Stimulated activated CD8-positive, alpha-beta memory T cell treated with anti-CD3 and anti-CD28 coated beads, Interleukin-7, amount 100 ng/mL, for 24 hours (primary cell): ENCODE measurements around the gene POU6F2.

Experiments used
- DNase-seq: peaks from one replicate; pipeline ENCODE4 v3.0.0-alpha.2; 2020; ENCODE audit warnings: low read depth

POU6F2 gene

GRCh38 chr7:39128287-39128843 lies 150.7 kb downstream of the POU6F2 start:
- DNase-seq: no peak

GRCh38 chr7:39130274-39130673 lies 152.6 kb downstream of the POU6F2 start:
- no peak for DNase-seq

- no peak for DNase-seq
Measured at GRCh38 chr7:39130857-39131526, 153.3 kb downstream of the POU6F2 start.

GRCh38 chr7:39132306-39132705 lies 154.6 kb downstream of the POU6F2 start:
- DNase-seq: no peak

GRCh38 chr7:39133088-39133487 lies 155.4 kb downstream of the POU6F2 start:
- no peak for DNase-seq

GRCh38 chr7:39137480-39137879 lies 159.8 kb downstream of the POU6F2 start:
- DNase-seq: no peak

GRCh38 chr7:39142750-39143149 lies 165.0 kb downstream of the POU6F2 start:
- no peak for DNase-seq

GRCh38 chr7:39144420-39144819 lies 166.7 kb downstream of the POU6F2 start:
- DNase-seq: no peak

- no peak for DNase-seq
Measured at GRCh38 chr7:39145283-39145682, 167.6 kb downstream of the POU6F2 start.

- DNase-seq: no peak
Measured at GRCh38 chr7:39145935-39146334, 168.2 kb downstream of the POU6F2 start.

- no peak for DNase-seq
Measured at GRCh38 chr7:39152701-39153100, 175.0 kb downstream of the POU6F2 start.

GRCh38 chr7:39153113-39153512 lies 175.4 kb downstream of the POU6F2 start:
- no peak for DNase-seq

GRCh38 chr7:39153647-39154046 lies 175.9 kb downstream of the POU6F2 start:
- no peak for DNase-seq

GRCh38 chr7:39154815-39155214 lies 177.1 kb downstream of the POU6F2 start:
- DNase-seq: no peak

GRCh38 chr7:39158367-39158766 lies 180.7 kb downstream of the POU6F2 start:
- DNase-seq: no peak

- no peak for DNase-seq
Measured at GRCh38 chr7:39161903-39162302, 184.2 kb downstream of the POU6F2 start.

- DNase-seq: no peak
Measured at GRCh38 chr7:39164887-39165286, 187.2 kb downstream of the POU6F2 start.

- DNase-seq: no peak
Measured at GRCh38 chr7:39168403-39169098, 190.8 kb downstream of the POU6F2 start.

GRCh38 chr7:39172137-39172536 lies 194.4 kb downstream of the POU6F2 start:
- no peak for DNase-seq

GRCh38 chr7:39181398-39181797 lies 203.7 kb downstream of the POU6F2 start:
- DNase-seq: no peak

GRCh38 chr7:39183796-39184195 lies 206.1 kb downstream of the POU6F2 start:
- DNase-seq: no peak

- no peak for DNase-seq
Measured at GRCh38 chr7:39184391-39184790, 206.7 kb downstream of the POU6F2 start.

- no peak for DNase-seq
Measured at GRCh38 chr7:39186131-39186530, 208.4 kb downstream of the POU6F2 start.

GRCh38 chr7:39186671-39187070 lies 209.0 kb downstream of the POU6F2 start:
- DNase-seq: no peak
